ENCODE results near the gene ARHGEF17.

ARHGEF17 gene

GRCh38 chr11:73311394-73311869 lies 3.4 kb downstream of the ARHGEF17 start:
- no peaks in the 10 kb centered on the region for H3K27me3 ChIP-seq (ENCODE audit: control insufficient read depth, insufficient read depth, low read length)
- no peak overlapping the region for H3K4me3 ChIP-seq (ENCODE audit: low read depth, low read length)
- no peak overlapping the region for H2AFZ ChIP-seq
- TF ChIP-seq CTCF (IDR thresholded peaks at IDR 0.05) = no peak
- H3K4me2 ChIP-seq (ENCODE audit: low read length) = peak overlapping the region; percentile 43
- no peaks in the 10 kb centered on the region for H3K9me3 ChIP-seq (ENCODE audit: control insufficient read depth, low read length)
- H3K36me3 ChIP-seq (ENCODE audit: control insufficient read depth, insufficient read depth, low read length) = no peaks in the 10 kb centered on the region
- peaks cover 9% of the 10 kb centered on the region for H3K4me1 ChIP-seq
- no peak overlapping the region for H3K27ac ChIP-seq
- H3K79me2 ChIP-seq = peaks cover 16% of the 10 kb centered on the region
- H3K9ac ChIP-seq = no peak overlapping the region

DNA sequence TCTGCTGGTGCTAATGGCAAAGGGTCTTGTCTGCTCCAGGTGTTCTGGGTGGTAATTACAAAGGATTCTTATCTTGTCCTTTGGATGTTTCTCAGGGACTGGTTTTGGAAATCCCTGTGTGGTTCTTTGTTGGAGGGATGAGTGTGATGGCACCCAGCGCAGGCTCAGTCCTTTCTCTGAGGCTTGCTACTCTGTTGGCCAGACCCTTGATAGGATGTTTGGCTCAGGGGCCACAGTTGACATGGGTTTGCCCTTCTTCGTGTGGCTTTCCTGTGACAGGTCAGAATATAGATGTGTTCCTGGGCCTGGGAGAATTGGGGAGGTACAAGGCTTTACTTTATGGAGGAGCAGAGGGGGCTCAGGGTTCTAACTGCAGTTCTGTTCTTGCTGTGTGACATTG lies 4.0 kb downstream of the ARHGEF17 start:
- peak overlapping the region; percentile 2 for H3K4me2 ChIP-seq (ENCODE audit: low read length)
- no peak overlapping the region for H2AFZ ChIP-seq
- H3K36me3 ChIP-seq (ENCODE audit: control insufficient read depth, insufficient read depth, low read length) = no peaks in the 10 kb centered on the region
- H3K27me3 ChIP-seq (ENCODE audit: control insufficient read depth, insufficient read depth, low read length) = no peaks in the 10 kb centered on the region
- H3K4me3 ChIP-seq (ENCODE audit: low read depth, low read length) = no peak overlapping the region
- H3K4me1 ChIP-seq = peaks cover 4% of the 10 kb centered on the region
- no peak overlapping the region for H3K27ac ChIP-seq
- no peak for TF ChIP-seq CTCF (IDR thresholded peaks at IDR 0.05)
- H3K79me2 ChIP-seq = peaks cover 22% of the 10 kb centered on the region
- H3K9ac ChIP-seq = no peak overlapping the region
- no peaks in the 10 kb centered on the region for H3K9me3 ChIP-seq (ENCODE audit: control insufficient read depth, low read length)

- Histone ChIP-seq H3K27me3 (ENCODE audit: control insufficient read depth, insufficient read depth, low read length) (no peaks in the 10 kb centered on the region), H3K9me3 (ENCODE audit: control insufficient read depth, low read length) (no peaks in the 10 kb centered on the region), H3K4me3 (ENCODE audit: low read depth, low read length) (no peak overlapping the region), H3K4me2 (ENCODE audit: low read length) (peak overlapping the region; percentile 38), H2AFZ (no peak overlapping the region), H3K79me2 (peaks cover 23% of the 10 kb centered on the region), H3K9ac (no peak overlapping the region), H3K36me3 (ENCODE audit: control insufficient read depth, insufficient read depth, low read length) (no peaks in the 10 kb centered on the region), H3K27ac (no peak overlapping the region), H3K4me1 (peaks cover 3% of the 10 kb centered on the region)
- no peak for TF ChIP-seq CTCF (IDR thresholded peaks at IDR 0.05)
These were observed 4.8 kb downstream of the ARHGEF17 start for GRCh38 chr11:73312851-73313327.

- Histone ChIP-seq H3K9me3 (ENCODE audit: control insufficient read depth, low read length) (no peaks in the 10 kb centered on the region), H3K4me2 (ENCODE audit: low read length) (no peak overlapping the region), H3K36me3 (ENCODE audit: control insufficient read depth, insufficient read depth, low read length) (no peaks in the 10 kb centered on the region), H3K4me1 (peaks cover 3% of the 10 kb centered on the region), H2AFZ (no peak overlapping the region), H3K27ac (no peak overlapping the region), H3K27me3 (ENCODE audit: control insufficient read depth, insufficient read depth, low read length) (no peaks in the 10 kb centered on the region), H3K79me2 (peaks cover 23% of the 10 kb centered on the region), H3K9ac (no peak overlapping the region), H3K4me3 (ENCODE audit: low read depth, low read length) (no peak overlapping the region)
- no peak for TF ChIP-seq CTCF (IDR thresholded peaks at IDR 0.05)
These were observed 5.6 kb downstream of the ARHGEF17 start for GRCh38 chr11:73313652-73314051.

Data from parathyroid adenoma (tissue), 2 donors.